Immature natural killer cell (primary cell): ENCODE measurements around the gene IL1A. TPM values are rescaled to one million over a fixed set of nuclear protein-coding genes. Genes with fewer than 3 reads are reported as not detected.

Experiments used
- DNase-seq, 3 donors: peaks; one replicate each; pipeline ENCODE4 v3.0.0; 2022; ENCODE audit warnings: mixed read lengths in 1 of 3
- H3K27ac Mint-ChIP-seq, 6 donors: one replicate each; pipeline ENCODE4 v1.8.0; 2020; ENCODE audit warnings: mixed read lengths in 6 of 6, mild to moderate bottlenecking in 5 of 6, inconsistent platforms in 4 of 6, moderate library complexity in 3 of 6
- H3K27me3 Mint-ChIP-seq, 3 donors: one replicate each; pipeline ENCODE4 v1.8.0; 2020 to 2021; ENCODE audit warnings: low read depth in 3 of 3, mild to moderate bottlenecking in 3 of 3, mixed read lengths in 3 of 3, moderate library complexity in 3 of 3, inconsistent platforms in 1 of 3
- H3K36me3 Mint-ChIP-seq, 3 donors: one replicate each; pipeline ENCODE4 v1.8.0; 2020; ENCODE audit warnings: mixed read lengths in 3 of 3, inconsistent platforms in 2 of 3, mild to moderate bottlenecking in 2 of 3
- H3K4me1 Mint-ChIP-seq, 2 donors: one replicate each; pipeline ENCODE4 v1.8.0; 2020; ENCODE audit warnings: inconsistent platforms in 2 of 2, mild to moderate bottlenecking in 2 of 2, mixed read lengths in 2 of 2, moderate library complexity in 1 of 2
- H3K4me3 Mint-ChIP-seq, 5 donors: one replicate each; pipeline ENCODE4 v1.8.0; 2020; ENCODE audit warnings: mild to moderate bottlenecking in 5 of 5, mixed read lengths in 5 of 5, inconsistent platforms in 3 of 5, moderate library complexity in 3 of 5
- H3K9me3 Mint-ChIP-seq, 6 donors: one replicate each; pipeline ENCODE4 v1.8.0; 2020; ENCODE audit warnings: mild to moderate bottlenecking in 6 of 6, mixed read lengths in 6 of 6, inconsistent platforms in 4 of 6, moderate library complexity in 3 of 6
- polyA plus RNA-seq, 3 donors: library from polyadenylated mRNA; unstranded; fragments of 300-500 nt; fragmentation: Illumina TruSeq; gene quantifications; one replicate each; pipeline ENCODE4 v1.2.3, GENCODE V29; 2021

The IL1A gene
- polyA plus RNA-seq, 3 donors from 2014 or later = not detected

- H3K9me3 Mint-ChIP-seq = no peaks in the 10 kb centered on the region
- no peak overlapping the region for H3K27ac Mint-ChIP-seq
Measured at GRCh38 chr2:112827009-112827408, 42.7 kb upstream of the IL1A start.

GRCh38 chr2:112825706-112826105, 41.4 kb upstream of the IL1A start:
- Mint-ChIP-seq H3K4me1 (peaks cover 40 to 45% of the 10 kb centered on the region in 2 donors), H3K27ac (peak overlapping the region in 2 of 6 donors; percentile 36 to 62), H3K36me3 (no peaks in the 10 kb centered on the region), H3K9me3 (no peaks in the 10 kb centered on the region), H3K4me3 (no peak overlapping the region), H3K27me3 (peaks cover 1 to 5% (median 2%) of the 10 kb centered on the region in 3 donors)
- no peak for DNase-seq

More at GRCh38 chr2:112827009-112827408, 42.7 kb upstream of the IL1A start:
- Mint-ChIP-seq H3K27me3 (peaks cover 1 to 5% (median 2%) of the 10 kb centered on the region in 3 donors), H3K4me1 (peaks cover 32 to 40% of the 10 kb centered on the region in 2 donors), H3K4me3 (no peak overlapping the region), H3K36me3 (peaks cover 0 to 5% (median 0%) of the 10 kb centered on the region in 3 donors)
- DNase-seq = no peak

GRCh38 chr2:112824694-112825085, 40.4 kb upstream of the IL1A start:
- peak overlapping the region in 5 of 6 donors; percentile 5 to 80 (median 33) for H3K27ac Mint-ChIP-seq
- peaks cover 1 to 5% (median 2%) of the 10 kb centered on the region in 3 donors for H3K27me3 Mint-ChIP-seq
- H3K4me1 Mint-ChIP-seq = peaks cover 41 to 53% of the 10 kb centered on the region in 2 donors
- no peaks in the 10 kb centered on the region for H3K9me3 Mint-ChIP-seq
- H3K36me3 Mint-ChIP-seq = no peaks in the 10 kb centered on the region
- DNase-seq = peak in 1 of 3 donors; percentile 10
- H3K4me3 Mint-ChIP-seq = peak overlapping the region in 4 of 5 donors; percentile 4 to 30 (median 4)

- H3K9me3 Mint-ChIP-seq = no peaks in the 10 kb centered on the region
- H3K4me1 Mint-ChIP-seq = peaks cover 41 to 53% of the 10 kb centered on the region in 2 donors
- peaks cover 2 to 3% (median 2%) of the 10 kb centered on the region in 3 donors for H3K27me3 Mint-ChIP-seq
- no peaks in the 10 kb centered on the region for H3K36me3 Mint-ChIP-seq
- peak in 1 of 3 donors; percentile 13 for DNase-seq
- peak overlapping the region in 5 of 6 donors; percentile 3 to 73 (median 25) for H3K27ac Mint-ChIP-seq
- H3K4me3 Mint-ChIP-seq = peak overlapping the region in 1 of 5 donors; percentile 21
Measured at GRCh38 chr2:112821682-112822081, 37.4 kb upstream of the IL1A start.

GRCh38 chr2:112821142-112821541, 36.8 kb upstream of the IL1A start:
- DNase-seq = peak in 2 of 3 donors; percentile 13 to 22
- no peaks in the 10 kb centered on the region for H3K36me3 Mint-ChIP-seq
- H3K4me3 Mint-ChIP-seq = no peak overlapping the region
- H3K9me3 Mint-ChIP-seq = no peaks in the 10 kb centered on the region
- peaks cover 41 to 53% of the 10 kb centered on the region in 2 donors for H3K4me1 Mint-ChIP-seq
- H3K27ac Mint-ChIP-seq = peak overlapping the region in 2 of 6 donors; percentile 3 to 50
- peaks cover 2 to 3% (median 2%) of the 10 kb centered on the region in 3 donors for H3K27me3 Mint-ChIP-seq

- Mint-ChIP-seq H3K4me1 (peaks cover 37 to 46% of the 10 kb centered on the region in 2 donors), H3K36me3 (no peaks in the 10 kb centered on the region), H3K27me3 (peaks cover 2 to 3% (median 2%) of the 10 kb centered on the region in 3 donors), H3K4me3 (no peak overlapping the region), H3K27ac (peak overlapping the region in 2 of 6 donors; percentile 29 to 52), H3K9me3 (no peaks in the 10 kb centered on the region)
- no peak for DNase-seq
Measured at GRCh38 chr2:112820343-112820742, 36.0 kb upstream of the IL1A start.

GRCh38 chr2:112819081-112819480, 34.8 kb upstream of the IL1A start:
- H3K4me3 Mint-ChIP-seq = no peak overlapping the region
- no peak overlapping the region for H3K27ac Mint-ChIP-seq
- no peaks in the 10 kb centered on the region for H3K9me3 Mint-ChIP-seq
- no peak for DNase-seq
- H3K36me3 Mint-ChIP-seq = no peaks in the 10 kb centered on the region
- peaks cover 2 to 3% (median 2%) of the 10 kb centered on the region in 3 donors for H3K27me3 Mint-ChIP-seq
- peaks cover 24 to 33% of the 10 kb centered on the region in 2 donors for H3K4me1 Mint-ChIP-seq

GRCh38 chr2:112818094-112818902, 34.0 kb upstream of the IL1A start:
- Mint-ChIP-seq H3K4me3 (no peak overlapping the region), H3K36me3 (no peaks in the 10 kb centered on the region), H3K9me3 (no peaks in the 10 kb centered on the region), H3K27me3 (peaks cover 2 to 3% (median 2%) of the 10 kb centered on the region in 3 donors), H3K27ac (no peak overlapping the region), H3K4me1 (peaks cover 21 to 29% of the 10 kb centered on the region in 2 donors)
- no peak for DNase-seq

GRCh38 chr2:112817082-112817689, 32.9 kb upstream of the IL1A start:
- DNase-seq = no peak
- Mint-ChIP-seq H3K27me3 (peaks cover 0 to 2% (median 2%) of the 10 kb centered on the region in 3 donors), H3K4me3 (no peak overlapping the region), H3K36me3 (no peaks in the 10 kb centered on the region), H3K9me3 (no peaks in the 10 kb centered on the region), H3K27ac (no peak overlapping the region), H3K4me1 (peaks cover 15 to 24% of the 10 kb centered on the region in 2 donors)

GRCh38 chr2:112814278-112814677, 30.0 kb upstream of the IL1A start:
- H3K27me3 Mint-ChIP-seq = peaks cover 0 to 4% (median 2%) of the 10 kb centered on the region in 3 donors
- H3K4me1 Mint-ChIP-seq = peaks cover 8 to 11% of the 10 kb centered on the region in 2 donors
- DNase-seq = no peak
- no peak overlapping the region for H3K4me3 Mint-ChIP-seq
- no peaks in the 10 kb centered on the region for H3K36me3 Mint-ChIP-seq
- H3K9me3 Mint-ChIP-seq = no peaks in the 10 kb centered on the region
- H3K27ac Mint-ChIP-seq = no peak overlapping the region

GRCh38 chr2:112813280-112813966, 29.1 kb upstream of the IL1A start:
- Mint-ChIP-seq H3K4me3 (no peak overlapping the region), H3K36me3 (no peaks in the 10 kb centered on the region), H3K9me3 (no peaks in the 10 kb centered on the region), H3K27ac (no peak overlapping the region), H3K4me1 (peaks cover 8 to 11% of the 10 kb centered on the region in 2 donors), H3K27me3 (peaks cover 0 to 2% (median 0%) of the 10 kb centered on the region in 3 donors)
- DNase-seq = no peak

GRCh38 chr2:112812318-112813267, 28.3 kb upstream of the IL1A start:
- peaks cover 8 to 11% of the 10 kb centered on the region in 2 donors for H3K4me1 Mint-ChIP-seq
- peaks cover 0 to 2% (median 0%) of the 10 kb centered on the region in 3 donors for H3K36me3 Mint-ChIP-seq
- no peak overlapping the region for H3K4me3 Mint-ChIP-seq

More at GRCh38 chr2:112812318-112813267, 28.3 kb upstream of the IL1A start:
- H3K27me3 Mint-ChIP-seq = peaks cover 0 to 2% (median 0%) of the 10 kb centered on the region in 3 donors
- peak overlapping the region in 1 of 6 donors; percentile 26 for H3K27ac Mint-ChIP-seq
- DNase-seq = no peak
- H3K9me3 Mint-ChIP-seq = peaks cover 0 to 2% (median 0%) of the 10 kb centered on the region in 6 donors
